GM12892 (cell line): Measurements from ENCODE around the gene NUBP1.

Source experiments
- POLR2A ChIP-seq: IDR thresholded peaks from 2 replicates; pipeline ENCODE4 v1.6.1; 2011; ENCODE audit warnings: low read depth, low read length, control low read depth
- POLR2AphosphoS5 ChIP-seq: IDR thresholded peaks from 2 replicates; pipeline ENCODE4 v1.6.1; 2011; ENCODE audit warnings: low read depth, low read length, control low read depth
- TAF1 ChIP-seq: IDR thresholded peaks from 2 replicates; pipeline ENCODE4 v1.6.1; 2011; ENCODE audit warnings: low read depth, mild to moderate bottlenecking, control low read depth, low read length, borderline replicate concordance

DNA sequence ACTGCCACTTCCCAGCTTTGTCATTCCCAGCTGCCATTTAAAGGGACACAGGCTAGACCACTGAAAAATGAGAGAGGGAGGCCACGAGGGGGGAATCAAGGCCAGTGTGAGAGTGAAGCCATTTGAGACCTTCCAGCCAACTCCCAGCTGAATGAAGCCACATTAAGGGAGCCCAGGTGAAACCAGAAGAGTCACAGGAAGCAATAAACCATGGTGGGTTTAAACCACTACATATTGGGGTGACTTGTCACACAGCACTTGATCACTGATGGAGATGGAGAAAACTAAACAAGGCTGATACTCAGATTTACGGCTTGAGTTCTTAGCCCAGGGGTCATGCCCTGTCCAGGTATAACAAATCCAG is 2.8 kb upstream of the NUBP1 start:
- TF ChIP-seq POLR2AphosphoS5 (no peak), TAF1 (no peak), POLR2A (no peak)
